ENCODE data around the gene PIK3R3.

GRCh38 chr1:46132529-46133180 is at the start of gene PIK3R3:
- TF ChIP-seq CTCF (IDR thresholded peaks at IDR 0.05) (no peak), POLR2A (IDR thresholded peaks at IDR 0.05) (peak; percentile 90 to 94), POLR2AphosphoS5 (IDR thresholded peaks at IDR 0.05) (peak; percentile 89 to 98 (median 97))
